ENCODE data around the gene ZNF138.
A peak's percentile ranks its signal among the peaks of the same experiment; 100 is the strongest.
"Not testable (repeated sequence)": the region's sequence is repeated elsewhere in the genome, so short reads cannot be mapped to it uniquely, and the experiment has no call there.

GRCh38 chr7:64835856-64836255, 41.6 kb downstream of the ZNF138 start:
- not testable (repeated sequence) for TF ChIP-seq POLR2AphosphoS5 (IDR thresholded peaks at IDR 0.05; ENCODE audit: low read depth); EZH2phosphoT487 (IDR thresholded peaks at IDR 0.05; ENCODE audit: unreplicated experiment); REST (IDR thresholded peaks at IDR 0.05; ENCODE audit: unreplicated experiment); ZNF114 (CRISPR knock-in tag; IDR thresholded peaks at IDR 0.05)
- TF ChIP-seq CTCF (conservative IDR thresholded peaks at IDR 0.05; ENCODE audit: low read depth in 2 of 2) = peak in 1 of 2 experiments; percentile 44; a peak in 3 of 4 replicates

Measured in GM23338 (cell line).